ENCODE results near the gene FSTL5. TPM values are rescaled to one million over a fixed set of nuclear protein-coding genes. Genes with fewer than 3 reads are reported as not detected.

FSTL5 gene
- total RNA-seq, 1 experiment from 2014 or later, result 29.4 TPM

DNA sequence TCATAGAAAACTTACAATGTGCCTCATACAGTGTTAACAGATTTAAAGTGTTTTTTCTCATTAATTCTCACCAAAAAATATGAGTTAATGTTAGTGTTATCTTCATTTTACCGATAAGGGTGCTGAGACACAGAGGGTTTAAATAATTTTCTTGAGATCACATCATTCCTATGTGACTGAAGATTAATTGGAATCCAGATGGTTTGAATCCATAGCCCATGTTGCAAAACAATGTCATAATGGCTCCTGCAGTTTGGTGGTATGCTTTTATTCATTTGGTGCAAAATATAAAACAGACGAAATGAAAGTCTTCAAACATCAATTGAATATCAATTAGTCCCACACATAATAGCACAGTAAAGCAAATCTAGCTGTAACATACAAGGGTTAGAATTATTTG, 512.2 kb downstream of the FSTL5 start:
- Histone ChIP-seq H3K9me2 (ENCODE audit: insufficient read depth) (no peaks in the 10 kb centered on the region), H3K27me3 (ENCODE audit: insufficient read depth, low read depth) (no peaks in the 10 kb centered on the region), H3F3A (ENCODE audit: insufficient read depth, low read depth) (no peaks in the 10 kb centered on the region), H3K79me2 (ENCODE audit: low read depth) (no peaks in the 10 kb centered on the region), H3K36me3 (ENCODE audit: low read depth) (no peaks in the 10 kb centered on the region), H3K4me3 (no peak overlapping the region), H2AFZ (no peak overlapping the region), H3K4me2 (no peak overlapping the region), H3K9me3 (ENCODE audit: insufficient read depth, low read depth) (no peaks in the 10 kb centered on the region), H4K20me1 (ENCODE audit: insufficient read depth) (no peaks in the 10 kb centered on the region), H3K27ac (no peak overlapping the region), H3K4me1 (replicated peaks; ENCODE audit: insufficient read depth) (no peaks in the 10 kb centered on the region)
- no TSS peak for BruUV-seq (replicated peaks)
- intact Hi-C loops (cut with micrococcal nuclease; ENCODE audit: unreplicated experiment), result no loop called here
- TF ChIP-seq, protein P1, sequence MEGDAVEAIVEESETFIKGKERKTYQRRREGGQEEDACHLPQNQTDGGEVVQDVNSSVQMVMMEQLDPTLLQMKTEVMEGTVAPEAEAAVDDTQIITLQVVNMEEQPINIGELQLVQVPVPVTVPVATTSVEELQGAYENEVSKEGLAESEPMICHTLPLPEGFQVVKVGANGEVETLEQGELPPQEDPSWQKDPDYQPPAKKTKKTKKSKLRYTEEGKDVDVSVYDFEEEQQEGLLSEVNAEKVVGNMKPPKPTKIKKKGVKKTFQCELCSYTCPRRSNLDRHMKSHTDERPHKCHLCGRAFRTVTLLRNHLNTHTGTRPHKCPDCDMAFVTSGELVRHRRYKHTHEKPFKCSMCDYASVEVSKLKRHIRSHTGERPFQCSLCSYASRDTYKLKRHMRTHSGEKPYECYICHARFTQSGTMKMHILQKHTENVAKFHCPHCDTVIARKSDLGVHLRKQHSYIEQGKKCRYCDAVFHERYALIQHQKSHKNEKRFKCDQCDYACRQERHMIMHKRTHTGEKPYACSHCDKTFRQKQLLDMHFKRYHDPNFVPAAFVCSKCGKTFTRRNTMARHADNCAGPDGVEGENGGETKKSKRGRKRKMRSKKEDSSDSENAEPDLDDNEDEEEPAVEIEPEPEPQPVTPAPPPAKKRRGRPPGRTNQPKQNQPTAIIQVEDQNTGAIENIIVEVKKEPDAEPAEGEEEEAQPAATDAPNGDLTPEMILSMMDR (conservative IDR thresholded peaks at IDR 0.05), result no peak
- TF ChIP-seq EZH2 (IDR thresholded peaks at IDR 0.05; ENCODE audit: low read depth), result no peak
- POLR2A ChIA-PET (ENCODE audit: unreplicated experiment), result no interaction called here
- no peak for DNase-seq
- CTCF ChIA-PET, result no interaction called here

DNA sequence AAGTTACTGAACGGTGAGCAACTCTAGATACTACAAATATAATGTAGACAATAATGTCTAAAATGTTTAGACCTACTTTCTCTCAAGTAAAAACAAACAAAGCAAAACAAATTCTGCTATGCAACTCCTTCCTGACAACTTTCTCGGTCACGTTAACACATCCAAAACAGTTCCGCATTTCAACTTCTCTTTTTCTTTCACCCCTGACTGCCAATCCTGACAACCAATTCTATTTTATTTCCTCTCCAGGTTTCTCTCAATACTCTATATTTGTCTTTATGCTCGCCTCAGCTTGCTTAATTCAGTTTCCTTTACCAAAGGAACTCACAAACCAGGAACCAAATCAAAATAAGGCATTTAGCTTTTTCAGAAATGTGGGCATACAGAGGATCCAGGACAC, 513.0 kb downstream of the FSTL5 start:
- intact Hi-C loops (cut with micrococcal nuclease; ENCODE audit: unreplicated experiment), result no loop called here
- TF ChIP-seq EZH2 (IDR thresholded peaks at IDR 0.05; ENCODE audit: low read depth), result no peak
- TF ChIP-seq, protein P1 (conservative IDR thresholded peaks at IDR 0.05), result no peak
- H3K36me3 ChIP-seq (ENCODE audit: low read depth), result no peaks in the 10 kb centered on the region
- no peaks in the 10 kb centered on the region for H3K9me2 ChIP-seq (ENCODE audit: insufficient read depth)
- no peak overlapping the region for H2AFZ ChIP-seq
- H3K79me2 ChIP-seq (ENCODE audit: low read depth), result no peaks in the 10 kb centered on the region
- no peaks in the 10 kb centered on the region for H3K4me1 ChIP-seq (replicated peaks; ENCODE audit: insufficient read depth)
- no peak overlapping the region for H3K4me2 ChIP-seq
- ChIA-PET CTCF (no interaction called here), POLR2A (ENCODE audit: unreplicated experiment) (no interaction called here)
- H3K9me3 ChIP-seq (ENCODE audit: insufficient read depth, low read depth), result no peaks in the 10 kb centered on the region
- H3K27ac ChIP-seq, result no peak overlapping the region
- BruUV-seq (replicated peaks), result no TSS peak
- H3F3A ChIP-seq (ENCODE audit: insufficient read depth, low read depth), result no peaks in the 10 kb centered on the region
- H3K4me3 ChIP-seq, result no peak overlapping the region
- H4K20me1 ChIP-seq (ENCODE audit: insufficient read depth), result no peaks in the 10 kb centered on the region
- no peak for DNase-seq
- no peaks in the 10 kb centered on the region for H3K27me3 ChIP-seq (ENCODE audit: insufficient read depth, low read depth)

DNA sequence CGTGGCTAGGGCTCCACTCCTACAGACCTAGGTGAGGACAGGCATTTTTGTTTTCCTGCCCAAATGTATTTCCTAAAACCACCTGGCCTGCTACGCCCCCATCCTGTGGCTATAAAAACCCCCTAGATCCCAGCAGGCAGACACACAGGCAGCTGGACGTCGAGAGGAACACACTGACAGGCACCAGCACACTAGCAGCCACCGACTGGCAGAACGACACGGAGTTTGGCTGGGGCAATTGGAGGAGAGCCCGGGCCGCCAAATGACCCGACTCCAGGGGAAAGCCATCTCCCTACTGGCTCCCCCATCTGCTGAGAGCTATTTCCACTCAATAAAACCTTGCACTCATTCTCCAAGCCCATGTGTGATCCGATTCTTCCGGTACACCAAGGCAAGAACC, 516.0 kb downstream of the FSTL5 start:
- ChIA-PET CTCF (no interaction called here), POLR2A (ENCODE audit: unreplicated experiment) (no interaction called here)
- H3K9me2 ChIP-seq (ENCODE audit: insufficient read depth), result no peaks in the 10 kb centered on the region
- H3K4me2 ChIP-seq, result no peak overlapping the region
- no peaks in the 10 kb centered on the region for H3F3A ChIP-seq (ENCODE audit: insufficient read depth, low read depth)
- no peaks in the 10 kb centered on the region for H3K36me3 ChIP-seq (ENCODE audit: low read depth)
- H3K9me3 ChIP-seq (ENCODE audit: insufficient read depth, low read depth), result no peaks in the 10 kb centered on the region
- no peaks in the 10 kb centered on the region for H3K27me3 ChIP-seq (ENCODE audit: insufficient read depth, low read depth)
- H3K79me2 ChIP-seq (ENCODE audit: low read depth), result no peaks in the 10 kb centered on the region
- no peaks in the 10 kb centered on the region for H4K20me1 ChIP-seq (ENCODE audit: insufficient read depth)
- intact Hi-C loops (cut with micrococcal nuclease; ENCODE audit: unreplicated experiment), result no loop called here
- TF ChIP-seq EZH2 (IDR thresholded peaks at IDR 0.05; ENCODE audit: low read depth), result no peak
- TF ChIP-seq, protein P1 (conservative IDR thresholded peaks at IDR 0.05), result no peak
- H3K4me3 ChIP-seq, result no peak overlapping the region
- no peak overlapping the region for H2AFZ ChIP-seq
- no peak for DNase-seq
- H3K27ac ChIP-seq, result no peak overlapping the region
- no TSS peak for BruUV-seq (replicated peaks)
- H3K4me1 ChIP-seq (replicated peaks; ENCODE audit: insufficient read depth), result no peaks in the 10 kb centered on the region
